Neural progenitor cell (in vitro differentiated cells): ENCODE measurements around the gene BCAN. TPM values are rescaled to one million over a fixed set of nuclear protein-coding genes. Genes with fewer than 3 reads are reported as not detected.

Experiments
- DNase-seq: peaks from one replicate; pipeline ENCODE4 v3.0.0-alpha.2; 2016; ENCODE audit warnings: low spot score
- H2AFZ ChIP-seq: fragments of 200-600 bp; sonication (generic); replicated peaks from 2 replicates; pipeline ENCODE4 v1.6.1; 2016; ENCODE audit warnings: antibody characterized with exemption
- H3F3A ChIP-seq: fragments of 200-600 bp; sonication (generic); 2 replicates; pipeline ENCODE4 v1.6.1; 2016; ENCODE audit warnings: antibody characterized with exemption, low read depth
- H3K27ac ChIP-seq: fragments of 200-600 bp; sonication (generic); 2 replicates; pipeline ENCODE4 v1.5.1; 2016; ENCODE audit warnings: mild to moderate bottlenecking
- H3K27me3 ChIP-seq: fragments of 200-600 bp; sonication (generic); 2 replicates; pipeline ENCODE4 v1.6.1; 2016; ENCODE audit warnings: mild to moderate bottlenecking, moderate library complexity
- H3K36me3 ChIP-seq: fragments of 200-600 bp; sonication (generic); 2 replicates; pipeline ENCODE4 v1.5.1; 2016
- H3K4me1 ChIP-seq: fragments of 200-600 bp; sonication (generic); 2 replicates; pipeline ENCODE4 v1.6.1; 2016; ENCODE audit warnings: mixed run types
- H3K4me2 ChIP-seq: fragments of 200-600 bp; sonication (generic); 2 replicates; pipeline ENCODE4 v1.6.1; 2016
- H3K4me3 ChIP-seq: fragments of 200-600 bp; sonication (generic); 2 replicates; pipeline ENCODE4 v1.5.1; 2016
- H3K79me2 ChIP-seq: fragments of 200-600 bp; sonication (generic); 2 replicates; pipeline ENCODE4 v1.6.1; 2016; ENCODE audit warnings: low read depth
- H3K9ac ChIP-seq: fragments of 200-600 bp; sonication (generic); 2 replicates; pipeline ENCODE4 v1.6.1; 2016
- H3K9me3 ChIP-seq: fragments of 200-600 bp; sonication (generic); 2 replicates; pipeline ENCODE4 v1.5.1; 2016; ENCODE audit warnings: low read depth
- H4K20me1 ChIP-seq: fragments of 200-600 bp; sonication (generic); 2 replicates; pipeline ENCODE4 v1.6.1; 2016; ENCODE audit warnings: low read depth
- H3K27ac Mint-ChIP-seq: 3 replicates; pipeline ENCODE4 v1.8.0; 2021; ENCODE audit warnings: mixed read lengths
- H3K27me3 Mint-ChIP-seq: 2 replicates; pipeline ENCODE4 v1.8.0; 2022; ENCODE audit warnings: low read depth, mild to moderate bottlenecking, inconsistent platforms, moderate library complexity, mixed read lengths; ENCODE audit not compliant: insufficient read depth
- H3K36me3 Mint-ChIP-seq: 3 replicates; pipeline ENCODE4 v1.8.0; 2021; ENCODE audit warnings: mixed read lengths
- H3K4me1 Mint-ChIP-seq: 3 replicates; pipeline ENCODE4 v1.8.0; 2021; ENCODE audit warnings: mixed read lengths
- H3K4me3 Mint-ChIP-seq: 3 replicates; pipeline ENCODE4 v1.8.0; 2021; ENCODE audit warnings: mild to moderate bottlenecking, moderate library complexity, mixed read lengths
- H3K9me3 Mint-ChIP-seq: 3 replicates; pipeline ENCODE4 v1.8.0; 2020; ENCODE audit warnings: mixed read lengths
- EZH2 ChIP-seq: fragments of 200-600 bp; sonication (generic); IDR thresholded peaks from 2 replicates; pipeline ENCODE4 v1.6.1; 2017; ENCODE audit warnings: antibody characterized with exemption, mild to moderate bottlenecking, moderate library complexity
- EZH2phosphoT487 ChIP-seq: fragments of 200-600 bp; sonication (generic); IDR thresholded peaks from 2 replicates; pipeline ENCODE4 v1.6.1; 2017; ENCODE audit warnings: antibody characterized with exemption
- total RNA-seq: library from RNA; depleted of rRNA; stranded (reverse); fragments of >200 nt; gene quantifications from 2 replicates; pipeline ENCODE4 v1.2.3, GENCODE V29; 2015; ENCODE audit warnings: low replicate concordance
- TF ChIP-seq, protein P1 (sequence below): fragments of 200-600 bp; sonication (generic); IDR thresholded peaks from 2 replicates; pipeline ENCODE4 v1.5.1; 2017; ENCODE audit warnings: antibody characterized with exemption, mild to moderate bottlenecking

BCAN gene
- total RNA-seq, 1 donor from 2014 or later, result not detected

DNA sequence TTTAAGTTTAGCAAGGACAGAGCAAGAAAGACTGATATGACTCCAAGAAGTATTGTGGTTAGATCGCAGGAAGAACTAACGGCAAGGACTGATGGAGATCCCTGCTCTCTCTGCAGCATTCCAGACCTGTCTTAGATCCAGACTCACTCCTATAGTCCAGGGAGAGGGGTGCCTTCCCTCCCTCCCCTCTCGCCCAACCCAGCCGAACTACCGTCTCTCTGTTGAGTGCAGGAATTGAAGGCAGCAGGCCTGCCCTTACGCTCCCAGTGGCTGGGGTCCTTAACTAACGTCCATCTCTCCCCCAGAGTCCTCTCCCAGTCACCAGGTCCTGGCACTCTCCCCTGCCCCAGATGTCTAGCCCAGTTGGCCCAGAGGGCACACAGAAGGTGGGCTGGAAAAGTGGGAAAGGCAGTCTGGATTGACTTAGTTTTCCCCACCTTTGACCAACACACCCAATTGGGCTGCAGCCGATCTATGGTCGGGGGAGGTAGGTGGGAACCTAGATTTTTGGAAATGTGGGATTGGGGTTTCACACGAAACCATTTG, 62.3 kb downstream of the BCAN start:
- peaks cover 51% of the 10 kb centered on the region for H3K4me1 ChIP-seq
- no peaks in the 10 kb centered on the region for H3K9me3 ChIP-seq
- peaks cover 50% of the 10 kb centered on the region for H3K4me1 Mint-ChIP-seq
- H2AFZ ChIP-seq, result no peak overlapping the region
- peaks cover 59% of the 10 kb centered on the region for H3F3A ChIP-seq
- H4K20me1 ChIP-seq, result peaks cover 39% of the 10 kb centered on the region
- H3K36me3 ChIP-seq, result no peaks in the 10 kb centered on the region
- TF ChIP-seq, protein P1, sequence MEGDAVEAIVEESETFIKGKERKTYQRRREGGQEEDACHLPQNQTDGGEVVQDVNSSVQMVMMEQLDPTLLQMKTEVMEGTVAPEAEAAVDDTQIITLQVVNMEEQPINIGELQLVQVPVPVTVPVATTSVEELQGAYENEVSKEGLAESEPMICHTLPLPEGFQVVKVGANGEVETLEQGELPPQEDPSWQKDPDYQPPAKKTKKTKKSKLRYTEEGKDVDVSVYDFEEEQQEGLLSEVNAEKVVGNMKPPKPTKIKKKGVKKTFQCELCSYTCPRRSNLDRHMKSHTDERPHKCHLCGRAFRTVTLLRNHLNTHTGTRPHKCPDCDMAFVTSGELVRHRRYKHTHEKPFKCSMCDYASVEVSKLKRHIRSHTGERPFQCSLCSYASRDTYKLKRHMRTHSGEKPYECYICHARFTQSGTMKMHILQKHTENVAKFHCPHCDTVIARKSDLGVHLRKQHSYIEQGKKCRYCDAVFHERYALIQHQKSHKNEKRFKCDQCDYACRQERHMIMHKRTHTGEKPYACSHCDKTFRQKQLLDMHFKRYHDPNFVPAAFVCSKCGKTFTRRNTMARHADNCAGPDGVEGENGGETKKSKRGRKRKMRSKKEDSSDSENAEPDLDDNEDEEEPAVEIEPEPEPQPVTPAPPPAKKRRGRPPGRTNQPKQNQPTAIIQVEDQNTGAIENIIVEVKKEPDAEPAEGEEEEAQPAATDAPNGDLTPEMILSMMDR, result no peak
- TF ChIP-seq EZH2phosphoT487 (no peak), EZH2 (no peak)
- peak; percentile 55 for DNase-seq
- peak overlapping the region; percentile 61 for H3K4me3 ChIP-seq
- H3K27me3 Mint-ChIP-seq, result peaks cover 15% of the 10 kb centered on the region
- no peak overlapping the region for H3K27ac ChIP-seq
- peaks cover 8% of the 10 kb centered on the region for H3K36me3 Mint-ChIP-seq
- peaks cover 35% of the 10 kb centered on the region for H3K79me2 ChIP-seq
- peak overlapping the region; percentile 87 for H3K27ac Mint-ChIP-seq
- no peak overlapping the region for H3K9ac ChIP-seq
- H3K4me3 Mint-ChIP-seq, result peak overlapping the region; percentile 87
- peaks cover 16% of the 10 kb centered on the region for H3K27me3 ChIP-seq
- H3K4me2 ChIP-seq, result peak overlapping the region; percentile 96
- no peaks in the 10 kb centered on the region for H3K9me3 Mint-ChIP-seq

DNA sequence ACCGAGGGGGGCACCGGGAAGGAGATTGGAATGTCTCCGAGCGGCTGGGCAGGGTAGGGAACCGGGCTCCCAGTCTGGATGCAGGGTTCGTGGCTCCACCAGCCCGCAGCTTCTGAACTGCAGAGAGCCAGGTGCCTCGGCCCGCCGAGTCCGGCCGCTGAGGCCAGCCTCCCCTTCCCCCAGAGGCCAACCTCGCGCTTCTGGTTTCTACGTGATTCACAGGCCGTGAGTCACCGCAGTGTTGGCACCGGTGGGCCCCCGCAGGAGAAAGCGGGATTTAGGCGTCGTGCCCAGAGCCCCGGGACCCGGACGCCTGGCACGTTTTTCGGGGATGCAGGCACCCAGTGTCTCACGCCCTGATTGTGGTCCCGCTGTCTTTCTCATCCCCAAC, 63.0 kb downstream of the BCAN start:
- H3K36me3 ChIP-seq, result no peaks in the 10 kb centered on the region
- H3K4me1 ChIP-seq, result peaks cover 58% of the 10 kb centered on the region
- peak overlapping the region; percentile 61 for H3K4me3 ChIP-seq
- peak overlapping the region; percentile 15 for H3K9ac ChIP-seq
- DNase-seq, result peak; percentile 59
- peak overlapping the region; percentile 44 for H2AFZ ChIP-seq
- peaks cover 65% of the 10 kb centered on the region for H3F3A ChIP-seq
- no peak overlapping the region for H3K27ac ChIP-seq
- Mint-ChIP-seq H3K36me3 (peaks cover 4% of the 10 kb centered on the region), H3K27ac (no peak overlapping the region), H3K4me1 (peaks cover 57% of the 10 kb centered on the region), H3K27me3 (peaks cover 15% of the 10 kb centered on the region), H3K9me3 (no peaks in the 10 kb centered on the region), H3K4me3 (peak overlapping the region; percentile 87)
- H3K79me2 ChIP-seq, result peaks cover 35% of the 10 kb centered on the region
- H4K20me1 ChIP-seq, result peaks cover 39% of the 10 kb centered on the region
- H3K9me3 ChIP-seq, result no peaks in the 10 kb centered on the region
- TF ChIP-seq EZH2 (no peak), EZH2phosphoT487 (no peak)
- TF ChIP-seq, protein P1, result no peak
- peaks cover 16% of the 10 kb centered on the region for H3K27me3 ChIP-seq
- H3K4me2 ChIP-seq, result peak overlapping the region; percentile 96

DNA sequence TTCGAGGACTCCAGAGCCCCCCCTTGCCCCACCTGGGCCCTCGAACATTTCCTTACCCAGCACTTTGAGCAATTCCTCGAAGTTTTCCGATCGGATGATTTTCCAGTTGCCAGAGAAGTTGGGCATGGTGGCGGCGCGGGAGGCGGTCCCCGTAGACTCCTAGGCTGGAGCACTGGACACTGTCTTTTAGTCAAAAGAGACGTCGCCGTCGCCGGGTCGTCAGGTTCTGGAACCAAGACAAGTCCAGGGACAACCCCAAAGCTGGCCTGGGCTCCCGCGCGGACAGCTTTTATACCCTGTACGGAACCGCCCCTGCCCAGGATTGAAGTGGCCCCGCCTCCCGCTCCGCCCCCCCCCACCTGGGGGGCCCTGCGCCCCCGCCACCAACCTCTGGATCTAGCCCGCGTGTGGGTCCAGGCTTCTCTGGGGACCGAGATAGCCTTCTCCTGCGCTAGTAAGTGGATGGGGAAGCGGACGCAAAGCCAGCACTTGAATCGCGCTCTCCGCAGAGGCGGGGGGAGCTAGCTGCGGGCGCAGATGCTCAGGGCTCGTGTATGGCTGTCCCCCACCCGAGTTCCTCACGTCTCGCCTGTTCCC, 63.5 kb downstream of the BCAN start, which contains the start of gene CRABP2:
TSS of gene CRABP2 (minus strand) at position 263 of the 597 bp plus-strand sequence. CDS start at position 126, 137 bp downstream.
- no peaks in the 10 kb centered on the region for H3K36me3 Mint-ChIP-seq
- H3K27ac Mint-ChIP-seq, result peak within 1 kb of the TSS; percentile 97
- Histone ChIP-seq H3K79me2 (peaks cover 35% of the 10 kb centered on the region), H2AFZ (peak within 1 kb of the TSS; percentile 44), H3K4me2 (peak within 1 kb of the TSS; percentile 96), H3K27ac (peak within 1 kb of the TSS; percentile 91), H3K9ac (peak within 1 kb of the TSS; percentile 15), H4K20me1 (peaks cover 39% of the 10 kb centered on the region), H3K4me1 (peaks cover 63% of the 10 kb centered on the region), H3K4me3 (peak within 1 kb of the TSS; percentile 61), H3K27me3 (peaks cover 16% of the 10 kb centered on the region), H3K36me3 (no peaks in the 10 kb centered on the region), H3F3A (peaks cover 70% of the 10 kb centered on the region), H3K9me3 (no peaks in the 10 kb centered on the region)
- peak within 1 kb of the TSS; percentile 87 for H3K4me3 Mint-ChIP-seq
- TF ChIP-seq, protein P1, result no peak
- no peak for TF ChIP-seq EZH2
- no peak for TF ChIP-seq EZH2phosphoT487
- H3K9me3 Mint-ChIP-seq, result no peaks in the 10 kb centered on the region
- DNase-seq, result peak; percentile 83
- H3K27me3 Mint-ChIP-seq, result peaks cover 16% of the 10 kb centered on the region
- H3K4me1 Mint-ChIP-seq, result peaks cover 62% of the 10 kb centered on the region
